Small intestine (tissue), 7 donors: ENCODE results near the gene DENND4B. TPM values are rescaled to one million over a fixed set of nuclear protein-coding genes. Genes with fewer than 3 reads are reported as not detected.
"Not testable (repeated sequence)": the region's sequence is repeated elsewhere in the genome, so short reads cannot be mapped to it uniquely, and the experiment has no call there.

Source experiments
- DNase-seq, 2 donors: peaks; one replicate each; pipeline versions ENCODE4 v3.0.0 to v3.0.0-alpha.2; 2013
- FAIRE-seq: peaks from 2 replicates; lab custom pipeline; 2012; peaks lifted over from hg19 to GRCh38; lab: Jason Lieb, UNC
- H3K27ac ChIP-seq, 3 donors: one replicate each; pipeline ENCODE4 v1.5.1; 2013; ENCODE audit warnings: low read length in 2 of 3, mild to moderate bottlenecking in 2 of 3, control low read depth in 1 of 3, inconsistent platforms in 1 of 3, low read depth in 1 of 3, moderate library complexity in 1 of 3
- H3K27me3 ChIP-seq, 3 donors: one replicate each; pipeline ENCODE4 v1.6.1; 2013; ENCODE audit warnings: low read length in 3 of 3, inconsistent platforms in 1 of 3; ENCODE audit not compliant: control insufficient read depth in 3 of 3, insufficient read depth in 3 of 3
- H3K36me3 ChIP-seq, 3 donors: one replicate each; pipeline ENCODE4 v1.6.1; 2013; ENCODE audit warnings: low read length in 3 of 3, inconsistent platforms in 1 of 3, low read depth in 1 of 3, mild to moderate bottlenecking in 1 of 3, moderate library complexity in 1 of 3; ENCODE audit not compliant: control insufficient read depth in 3 of 3, insufficient read depth in 2 of 3
- H3K4me1 ChIP-seq, 3 donors: one replicate each; pipeline ENCODE4 v1.6.1; 2013; ENCODE audit warnings: low read length in 2 of 3, inconsistent platforms in 1 of 3, low read depth in 1 of 3, mild to moderate bottlenecking in 1 of 3, moderate library complexity in 1 of 3; ENCODE audit not compliant: control insufficient read depth in 3 of 3, insufficient read depth in 2 of 3
- H3K4me3 ChIP-seq, 3 donors: one replicate each; pipeline ENCODE4 v1.5.1; 2013; ENCODE audit warnings: low read length in 3 of 3, control low read depth in 1 of 3, inconsistent platforms in 1 of 3, low read depth in 1 of 3, mild to moderate bottlenecking in 1 of 3, moderate library complexity in 1 of 3
- H3K9me3 ChIP-seq, 2 donors: one replicate each; pipeline ENCODE4 v1.6.1; 2013; ENCODE audit warnings: low read depth in 1 of 2, low read length in 1 of 2; ENCODE audit not compliant: control insufficient read depth in 2 of 2, insufficient read depth in 1 of 2
- WGBS, 3 donors: extraction: QIAGEN DNeasy Blood & Tissue Kit; methylation state at CpG; one replicate each; pipeline ENCODE4 v1.1.7; 2013; 5-methylcytosine and 5-hydroxymethylcytosine counted together
- polyA plus RNA-seq, 4 donors: library from polyadenylated mRNA; stranded (reverse) in 3 of 4; unstranded in 1 of 4; fragments of 200-250 nt in 3 of 4; fragments of 120-200 nt in 1 of 4; gene quantifications; one replicate each; pipeline versions ENCODE4 v1.2.1 to v1.2.3, GENCODE V29; 2013
- donor health status: healthy with polysubstance abuse.
- donor health status: control.
- donor health status: control.
- donor health status: Bipolar disorder and iron deficiency.
- donor health status: healthy.

The DENND4B gene
- polyA plus RNA-seq, 4 donors = 18.9 to 35.6 (median 20.3) TPM

- H3K27me3 ChIP-seq = no peaks in the 10 kb centered on the region
- H3K9me3 ChIP-seq = no peaks in the 10 kb centered on the region
- peak overlapping the region in 2 of 3 donors; percentile 53 to 57 for H3K27ac ChIP-seq
- DNase-seq (peak; percentile 28 to 46), FAIRE-seq (no peak)
- H3K4me1 ChIP-seq = peaks cover 3 to 24% (median 6%) of the 10 kb centered on the region in 3 donors
- H3K36me3 ChIP-seq = peaks cover 0 to 6% (median 3%) of the 10 kb centered on the region in 3 donors
- WGBS, 3 donors = 1 to 3% (median 1%) methylated on average over 10 of the region's 10 CpGs
- peak overlapping the region; percentile 80 to 98 (median 85) for H3K4me3 ChIP-seq
Observed at GRCh38 chr1:153921803-153922075, 24.8 kb downstream of the DENND4B start.

GRCh38 chr1:153921080-153921802, 25.3 kb downstream of the DENND4B start:
- WGBS, 3 donors = 20 to 40% (median 28%) methylated on average over 3 of the region's 3 CpGs
- peak overlapping the region in 1 of 3 donors; percentile 53 for H3K27ac ChIP-seq
- H3K4me3 ChIP-seq = peak overlapping the region in 2 of 3 donors; percentile 85 to 98
- H3K9me3 ChIP-seq = no peaks in the 10 kb centered on the region
- FAIRE-seq (no peak), DNase-seq (no peak)
- no peaks in the 10 kb centered on the region for H3K27me3 ChIP-seq
- H3K36me3 ChIP-seq = peaks cover 0 to 6% (median 3%) of the 10 kb centered on the region in 3 donors
- peaks cover 3 to 24% (median 6%) of the 10 kb centered on the region in 3 donors for H3K4me1 ChIP-seq

GRCh38 chr1:153919876-153920852, 26.4 kb downstream of the DENND4B start:
- peaks cover 3 to 24% (median 6%) of the 10 kb centered on the region in 3 donors for H3K4me1 ChIP-seq

GRCh38 chr1:153916297-153916696, 30.2 kb downstream of the DENND4B start:
- DNase-seq = no peak
- Histone ChIP-seq H3K27me3 (no peaks in the 10 kb centered on the region), H3K36me3 (peaks cover 0 to 18% (median 3%) of the 10 kb centered on the region in 3 donors), H3K4me3 (no peak overlapping the region), H3K4me1 (peaks cover 3 to 12% (median 6%) of the 10 kb centered on the region in 3 donors), H3K27ac (no peak overlapping the region), H3K9me3 (no peaks in the 10 kb centered on the region)
- WGBS, 3 donors = 85 to 89% (median 87%) methylated on average over 4 of the region's 4 CpGs
- no peak for FAIRE-seq

More at GRCh38 chr1:153919876-153920852, 26.4 kb downstream of the DENND4B start:
- DNase-seq (peak in 1 of 2 donors; percentile 21), FAIRE-seq (no peak)
- Histone ChIP-seq H3K27me3 (no peaks in the 10 kb centered on the region), H3K36me3 (peaks cover 0 to 7% (median 3%) of the 10 kb centered on the region in 3 donors), H3K27ac (peak overlapping the region in 2 of 3 donors; percentile 26 to 28), H3K4me3 (no peak overlapping the region), H3K9me3 (no peaks in the 10 kb centered on the region)
- 50 to 55% (median 54%) methylated on average over 4 of the region's 4 CpGs for WGBS, 3 donors

GRCh38 chr1:153912349-153912748, 34.2 kb downstream of the DENND4B start:
- Histone ChIP-seq H3K4me1 (no peaks in the 10 kb centered on the region), H3K36me3 (peaks cover 0 to 25% (median 0%) of the 10 kb centered on the region in 3 donors), H3K9me3 (no peaks in the 10 kb centered on the region), H3K4me3 (no peak overlapping the region), H3K27me3 (no peaks in the 10 kb centered on the region), H3K27ac (no peak overlapping the region)
- DNase-seq (no peak), FAIRE-seq (no peak)
- 54 to 74% (median 63%) methylated on average over 2 of the region's 2 CpGs for WGBS, 3 donors

GRCh38 chr1:153910560-153910959, 36.0 kb downstream of the DENND4B start:
- H3K4me1 ChIP-seq, H3K27me3 ChIP-seq, FAIRE-seq, DNase-seq, H3K4me3 ChIP-seq, H3K27ac ChIP-seq, H3K9me3 ChIP-seq: not testable (repeated sequence)
- WGBS, 3 donors = 78 to 86% (median 85%) methylated on average over 6 of the region's 6 CpGs
- H3K36me3 ChIP-seq = peaks cover 0 to 24% (median 0%) of the 10 kb centered on the region in 3 donors

- H3K4me1 ChIP-seq = no peaks in the 10 kb centered on the region
- 93 to 94% (median 93%) methylated on average over 6 of the region's 6 CpGs for WGBS, 3 donors
- DNase-seq = no peak
- no peak for FAIRE-seq
- peaks cover 0 to 3% of the 10 kb centered on the region in 2 donors for H3K9me3 ChIP-seq
- H3K36me3 ChIP-seq = peaks cover 0 to 26% (median 3%) of the 10 kb centered on the region in 3 donors
- no peak overlapping the region for H3K4me3 ChIP-seq
- H3K27me3 ChIP-seq = no peaks in the 10 kb centered on the region
- H3K27ac ChIP-seq = no peak overlapping the region
Observed at GRCh38 chr1:153908071-153908470, 38.4 kb downstream of the DENND4B start.

- FAIRE-seq (no peak), DNase-seq (no peak)
- no peaks in the 10 kb centered on the region for H3K27me3 ChIP-seq
- 89 to 97% (median 92%) methylated on average over 6 of the region's 6 CpGs for WGBS, 3 donors
- peaks cover 0 to 27% (median 3%) of the 10 kb centered on the region in 3 donors for H3K36me3 ChIP-seq
- H3K9me3 ChIP-seq = peaks cover 0 to 3% of the 10 kb centered on the region in 2 donors
- no peak overlapping the region for H3K27ac ChIP-seq
- no peaks in the 10 kb centered on the region for H3K4me1 ChIP-seq
- no peak overlapping the region for H3K4me3 ChIP-seq
Observed at GRCh38 chr1:153907134-153907533, 39.4 kb downstream of the DENND4B start.
